Neural progenitor cell (in vitro differentiated cells): ENCODE results near the gene SYNPO2L. TPM values are rescaled to one million over a fixed set of nuclear protein-coding genes. Genes with fewer than 3 reads are reported as not detected.

Source experiments
- DNase-seq: peaks from one replicate; pipeline ENCODE4 v3.0.0-alpha.2; 2016; ENCODE audit warnings: low spot score
- H2AFZ ChIP-seq: fragments of 200-600 bp; sonication (generic); replicated peaks from 2 replicates; pipeline ENCODE4 v1.6.1; 2016; ENCODE audit warnings: antibody characterized with exemption
- H3F3A ChIP-seq: fragments of 200-600 bp; sonication (generic); 2 replicates; pipeline ENCODE4 v1.6.1; 2016; ENCODE audit warnings: antibody characterized with exemption, low read depth
- H3K27ac ChIP-seq: fragments of 200-600 bp; sonication (generic); 2 replicates; pipeline ENCODE4 v1.5.1; 2016; ENCODE audit warnings: mild to moderate bottlenecking
- H3K27me3 ChIP-seq: fragments of 200-600 bp; sonication (generic); 2 replicates; pipeline ENCODE4 v1.6.1; 2016; ENCODE audit warnings: mild to moderate bottlenecking, moderate library complexity
- H3K36me3 ChIP-seq: fragments of 200-600 bp; sonication (generic); 2 replicates; pipeline ENCODE4 v1.5.1; 2016
- H3K4me1 ChIP-seq: fragments of 200-600 bp; sonication (generic); 2 replicates; pipeline ENCODE4 v1.6.1; 2016; ENCODE audit warnings: mixed run types
- H3K4me2 ChIP-seq: fragments of 200-600 bp; sonication (generic); 2 replicates; pipeline ENCODE4 v1.6.1; 2016
- H3K4me3 ChIP-seq: fragments of 200-600 bp; sonication (generic); 2 replicates; pipeline ENCODE4 v1.5.1; 2016
- H3K79me2 ChIP-seq: fragments of 200-600 bp; sonication (generic); 2 replicates; pipeline ENCODE4 v1.6.1; 2016; ENCODE audit warnings: low read depth
- H3K9ac ChIP-seq: fragments of 200-600 bp; sonication (generic); 2 replicates; pipeline ENCODE4 v1.6.1; 2016
- H3K9me3 ChIP-seq: fragments of 200-600 bp; sonication (generic); 2 replicates; pipeline ENCODE4 v1.5.1; 2016; ENCODE audit warnings: low read depth
- H4K20me1 ChIP-seq: fragments of 200-600 bp; sonication (generic); 2 replicates; pipeline ENCODE4 v1.6.1; 2016; ENCODE audit warnings: low read depth
- H3K27ac Mint-ChIP-seq: 3 replicates; pipeline ENCODE4 v1.8.0; 2021; ENCODE audit warnings: mixed read lengths
- H3K27me3 Mint-ChIP-seq: 2 replicates; pipeline ENCODE4 v1.8.0; 2022; ENCODE audit warnings: low read depth, mild to moderate bottlenecking, inconsistent platforms, moderate library complexity, mixed read lengths; ENCODE audit not compliant: insufficient read depth
- H3K36me3 Mint-ChIP-seq: 3 replicates; pipeline ENCODE4 v1.8.0; 2021; ENCODE audit warnings: mixed read lengths
- H3K4me1 Mint-ChIP-seq: 3 replicates; pipeline ENCODE4 v1.8.0; 2021; ENCODE audit warnings: mixed read lengths
- H3K4me3 Mint-ChIP-seq: 3 replicates; pipeline ENCODE4 v1.8.0; 2021; ENCODE audit warnings: mild to moderate bottlenecking, moderate library complexity, mixed read lengths
- H3K9me3 Mint-ChIP-seq: 3 replicates; pipeline ENCODE4 v1.8.0; 2020; ENCODE audit warnings: mixed read lengths
- CTCF ChIP-seq: fragments of 200-600 bp; sonication (generic); IDR thresholded peaks from 2 replicates; pipeline ENCODE4 v1.5.1; 2017; ENCODE audit warnings: antibody characterized with exemption, mild to moderate bottlenecking
- EZH2 ChIP-seq: fragments of 200-600 bp; sonication (generic); IDR thresholded peaks from 2 replicates; pipeline ENCODE4 v1.6.1; 2017; ENCODE audit warnings: antibody characterized with exemption, mild to moderate bottlenecking, moderate library complexity
- EZH2phosphoT487 ChIP-seq: fragments of 200-600 bp; sonication (generic); IDR thresholded peaks from 2 replicates; pipeline ENCODE4 v1.6.1; 2017; ENCODE audit warnings: antibody characterized with exemption
- total RNA-seq: library from RNA; depleted of rRNA; stranded (reverse); fragments of >200 nt; gene quantifications from 2 replicates; pipeline ENCODE4 v1.2.3, GENCODE V29; 2015; ENCODE audit warnings: low replicate concordance

SYNPO2L gene
- total RNA-seq, 1 donor from 2014 or later = 0.13 TPM

GRCh38 chr10:73597346-73597745 is 58.5 kb downstream of the SYNPO2L start:
- no peaks in the 10 kb centered on the region for H3K36me3 ChIP-seq
- peaks cover 24% of the 10 kb centered on the region for H3K79me2 ChIP-seq
- peaks cover 4% of the 10 kb centered on the region for H3K4me1 ChIP-seq
- H4K20me1 ChIP-seq = peaks cover 15% of the 10 kb centered on the region
- H3K9ac ChIP-seq = no peak overlapping the region
- H3K4me3 ChIP-seq = no peak overlapping the region
- no peaks in the 10 kb centered on the region for H3K9me3 Mint-ChIP-seq
- TF ChIP-seq CTCF (no peak), EZH2phosphoT487 (no peak), EZH2 (no peak)
- peaks cover 14% of the 10 kb centered on the region for H3K4me1 Mint-ChIP-seq
- no peak overlapping the region for H3K27ac ChIP-seq
- no peak overlapping the region for H3K4me3 Mint-ChIP-seq
- no peak for DNase-seq
- no peaks in the 10 kb centered on the region for H3K9me3 ChIP-seq
- no peak overlapping the region for H3K4me2 ChIP-seq
- no peaks in the 10 kb centered on the region for H3K36me3 Mint-ChIP-seq
- no peak overlapping the region for H3K27ac Mint-ChIP-seq
- no peaks in the 10 kb centered on the region for H3K27me3 ChIP-seq
- H2AFZ ChIP-seq = no peak overlapping the region
- peaks cover 13% of the 10 kb centered on the region for H3F3A ChIP-seq
- H3K27me3 Mint-ChIP-seq = no peaks in the 10 kb centered on the region

Other genes starting within 250 kb of the SYNPO2L start
- gene ANXA7, start 242.0 kb downstream of the SYNPO2L start, total RNA-seq = 49.1 and 53.6 TPM in 2 replicates
- 1.4 and 2.2 TPM in 2 replicates for gene MSS51, start 222.5 kb downstream of the SYNPO2L start, total RNA-seq
- gene PPP3CB, start 160.0 kb downstream of the SYNPO2L start, total RNA-seq = 31.7 and 47.0 TPM in 2 replicates
- gene USP54, start 64.7 kb downstream of the SYNPO2L start, total RNA-seq = 50.6 and 97.2 TPM in 2 replicates
- 1.2 and 1.9 TPM in 2 replicates for gene MYOZ1, start 14.6 kb downstream of the SYNPO2L start, total RNA-seq
- gene AGAP5, start 42.1 kb upstream of the SYNPO2L start, total RNA-seq = 8.3 and 9.4 TPM in 2 replicates
- 36.0 and 50.4 TPM in 2 replicates for gene SEC24C, start 88.3 kb upstream of the SYNPO2L start, total RNA-seq
- gene CHCHD1, start 126.0 kb upstream of the SYNPO2L start, total RNA-seq = 51.3 and 66.7 TPM in 2 replicates
- gene ZSWIM8, start 129.6 kb upstream of the SYNPO2L start, total RNA-seq = 30.5 and 38.1 TPM in 2 replicates
- gene NDST2, start 155.6 kb upstream of the SYNPO2L start, total RNA-seq = 12.4 and 32.1 TPM in 2 replicates
- 35.0 and 36.6 TPM in 2 replicates for gene CAMK2G, start 218.5 kb upstream of the SYNPO2L start, total RNA-seq